GM18499 (cell line): ENCODE results near the gene CLASP1.
"Not testable (repeated sequence)": the region's sequence is repeated elsewhere in the genome, so short reads cannot be mapped to it uniquely, and the experiment has no call there.

Experiments
- ATAC-seq: cut with Tn5 transposase; IDR thresholded peaks from one replicate; pipeline ENCODE4 v1.9.1; 2021; ENCODE audit warnings: moderate number of reproducible peaks; ENCODE audit not compliant: insufficient read depth, unreplicated experiment

Gene CLASP1

DNA sequence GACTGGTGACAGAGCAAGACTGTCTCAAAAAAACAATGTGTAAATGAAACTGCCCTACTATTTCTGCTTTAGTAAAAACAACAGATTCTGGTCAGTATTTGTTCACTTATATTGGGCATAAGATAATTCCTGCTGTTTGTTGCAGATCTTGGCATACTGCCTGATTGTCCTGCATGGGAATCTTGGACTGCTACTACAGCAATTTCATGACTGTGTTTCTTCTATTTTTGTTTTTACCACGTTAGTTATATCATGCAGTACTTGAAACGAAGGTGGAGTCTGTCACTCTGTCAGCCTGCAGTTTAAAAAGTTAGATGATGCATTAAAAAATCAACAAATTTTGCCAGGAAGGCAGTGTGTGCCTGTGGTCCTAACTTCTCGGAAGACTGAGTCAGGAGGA lies 14.2 kb upstream of the CLASP1 start:
- no peak for ATAC-seq

DNA sequence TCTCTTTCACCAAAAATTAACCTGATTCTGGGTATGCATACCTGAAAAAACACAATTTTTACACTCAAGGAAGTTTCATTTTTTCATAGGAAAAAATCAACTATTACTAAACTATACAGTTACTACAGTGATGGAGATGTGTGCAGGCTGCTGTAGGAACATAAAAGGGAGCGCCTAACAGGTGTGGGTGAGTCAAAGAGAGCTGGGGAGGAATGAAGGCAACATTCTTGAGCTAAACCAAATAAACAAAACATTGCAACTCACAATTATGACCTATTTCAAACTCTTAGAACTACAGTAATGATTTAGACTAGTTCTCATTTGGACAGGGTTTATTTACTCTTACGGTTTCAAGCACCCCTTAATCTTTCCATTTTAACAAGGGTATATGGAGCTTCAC lies 13.4 kb upstream of the CLASP1 start:
- ATAC-seq, result no peak

DNA sequence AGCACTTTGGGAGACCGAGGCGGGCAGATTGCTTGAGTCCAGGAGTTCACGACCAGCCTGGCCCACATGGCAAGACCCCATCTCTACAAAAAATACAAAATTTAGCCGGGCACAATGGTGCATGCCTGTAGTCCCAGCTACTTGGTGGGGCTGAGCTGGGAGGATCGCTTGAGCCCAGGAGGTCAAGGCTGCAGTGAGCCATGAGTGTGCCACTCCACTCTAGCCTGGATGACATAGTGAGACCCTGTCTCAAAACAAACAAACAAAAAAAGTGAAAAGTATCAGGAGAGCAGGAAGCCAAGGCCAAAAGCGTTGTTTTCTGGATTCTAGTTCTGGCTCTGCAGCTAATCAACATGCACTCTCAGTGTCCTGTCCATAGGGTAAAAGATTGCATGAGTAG lies 10.7 kb upstream of the CLASP1 start:
- ATAC-seq, result no peak

DNA sequence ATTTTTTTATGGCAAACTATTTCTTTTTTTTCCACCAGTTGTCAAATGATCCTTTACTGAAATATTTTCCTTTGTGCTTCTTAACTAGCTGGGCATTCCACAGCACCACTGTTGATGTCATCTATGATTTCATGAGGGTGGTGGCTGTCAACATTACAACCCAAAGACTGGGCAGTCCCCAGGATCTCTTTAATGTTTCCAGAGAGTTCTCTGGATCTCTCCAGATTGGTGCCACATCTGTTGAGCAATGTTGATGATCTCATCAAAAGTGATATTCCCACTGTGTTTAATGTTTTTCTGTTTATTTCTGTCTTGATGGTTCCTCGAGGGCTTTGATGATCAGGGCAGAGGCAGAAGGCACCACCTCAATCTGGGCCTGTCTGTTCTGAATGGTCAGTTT lies 9.1 kb upstream of the CLASP1 start:
- ATAC-seq, result not testable (repeated sequence)

DNA sequence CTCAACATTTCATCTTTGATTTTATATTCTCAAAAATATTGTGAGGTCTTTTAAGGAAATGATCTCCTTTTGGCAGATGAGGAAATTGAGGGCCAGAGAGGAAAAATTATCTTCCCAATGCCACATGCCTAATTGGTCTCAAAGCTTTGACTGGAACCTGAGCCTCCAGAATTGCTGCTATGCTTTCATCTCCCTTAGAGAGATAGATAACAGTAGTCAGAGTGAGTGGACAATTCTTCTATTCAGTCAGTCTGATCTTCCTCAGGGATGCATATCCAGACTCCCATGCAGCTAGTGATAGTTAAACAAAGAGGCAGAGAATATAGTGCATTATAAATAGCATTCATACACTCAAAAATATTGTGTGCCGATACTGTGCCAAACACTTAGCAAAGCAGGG lies 3.8 kb upstream of the CLASP1 start:
- ATAC-seq, result no peak

DNA sequence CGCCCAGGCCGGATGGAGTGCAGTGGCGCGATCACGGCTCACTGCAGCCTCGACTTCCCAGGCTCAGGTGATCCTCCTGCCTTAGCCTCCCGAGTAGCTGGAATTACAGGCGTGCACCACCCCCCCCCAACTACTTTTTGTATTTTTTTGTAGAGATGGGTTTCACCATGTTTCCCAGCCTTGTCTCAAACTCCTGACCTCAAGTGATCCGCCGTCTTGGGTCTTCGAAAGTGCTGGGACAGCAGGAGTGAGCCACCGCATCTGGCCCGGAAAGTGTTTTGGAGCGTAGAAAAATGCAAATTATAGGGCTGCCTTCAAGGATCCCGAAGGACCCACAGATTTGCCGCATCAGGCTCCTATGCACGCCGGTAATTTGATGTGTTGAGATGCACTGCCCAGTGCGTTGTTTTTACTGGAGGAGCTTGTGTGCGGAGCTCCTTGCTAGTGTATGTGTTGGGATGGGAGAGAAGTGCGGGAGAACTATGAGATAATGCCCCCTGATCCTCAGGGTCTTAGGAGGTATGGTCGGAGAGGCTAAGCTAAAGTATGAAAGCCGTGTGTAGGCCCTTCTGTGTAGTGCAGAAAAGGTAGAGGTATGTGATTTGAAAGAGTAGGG lies 1.2 kb upstream of the CLASP1 start:
- ATAC-seq, result no peak

DNA sequence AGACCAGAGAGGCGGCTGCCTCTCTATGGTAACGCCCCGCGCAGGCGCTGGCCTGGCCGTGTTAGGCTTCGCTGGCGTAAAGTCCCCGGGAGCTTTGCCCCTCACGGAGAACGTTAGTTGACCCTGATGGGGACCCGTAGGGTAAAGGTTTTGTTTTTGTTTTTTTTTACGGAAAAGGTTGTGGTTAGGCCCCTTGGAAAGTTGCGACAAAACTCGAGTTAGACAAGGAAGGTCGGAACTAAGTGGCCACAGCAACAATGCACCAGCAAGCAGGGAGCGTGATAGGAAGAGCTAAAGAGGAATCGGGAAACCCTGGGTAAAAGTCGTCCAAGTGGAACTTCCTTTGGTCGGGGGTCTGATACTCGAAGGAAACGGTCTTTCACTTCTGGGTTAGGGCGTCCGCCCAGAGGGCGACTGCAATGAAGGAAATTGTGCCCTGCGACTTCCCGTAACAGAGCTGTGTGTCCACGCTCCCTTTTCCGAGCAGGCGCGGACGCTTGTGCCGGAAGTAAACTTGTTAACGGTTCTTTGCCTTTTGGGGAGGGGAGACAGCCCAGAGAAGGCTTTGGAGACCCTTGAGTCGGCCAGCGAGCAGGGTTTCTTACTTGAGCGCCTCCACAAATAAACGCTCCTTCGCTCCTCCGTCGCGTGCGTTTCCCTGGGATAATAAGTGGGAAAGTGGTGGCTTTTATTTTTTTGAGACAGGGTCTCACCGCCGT lies 493 bp upstream of the CLASP1 start:
- peak; percentile 76 for ATAC-seq

DNA sequence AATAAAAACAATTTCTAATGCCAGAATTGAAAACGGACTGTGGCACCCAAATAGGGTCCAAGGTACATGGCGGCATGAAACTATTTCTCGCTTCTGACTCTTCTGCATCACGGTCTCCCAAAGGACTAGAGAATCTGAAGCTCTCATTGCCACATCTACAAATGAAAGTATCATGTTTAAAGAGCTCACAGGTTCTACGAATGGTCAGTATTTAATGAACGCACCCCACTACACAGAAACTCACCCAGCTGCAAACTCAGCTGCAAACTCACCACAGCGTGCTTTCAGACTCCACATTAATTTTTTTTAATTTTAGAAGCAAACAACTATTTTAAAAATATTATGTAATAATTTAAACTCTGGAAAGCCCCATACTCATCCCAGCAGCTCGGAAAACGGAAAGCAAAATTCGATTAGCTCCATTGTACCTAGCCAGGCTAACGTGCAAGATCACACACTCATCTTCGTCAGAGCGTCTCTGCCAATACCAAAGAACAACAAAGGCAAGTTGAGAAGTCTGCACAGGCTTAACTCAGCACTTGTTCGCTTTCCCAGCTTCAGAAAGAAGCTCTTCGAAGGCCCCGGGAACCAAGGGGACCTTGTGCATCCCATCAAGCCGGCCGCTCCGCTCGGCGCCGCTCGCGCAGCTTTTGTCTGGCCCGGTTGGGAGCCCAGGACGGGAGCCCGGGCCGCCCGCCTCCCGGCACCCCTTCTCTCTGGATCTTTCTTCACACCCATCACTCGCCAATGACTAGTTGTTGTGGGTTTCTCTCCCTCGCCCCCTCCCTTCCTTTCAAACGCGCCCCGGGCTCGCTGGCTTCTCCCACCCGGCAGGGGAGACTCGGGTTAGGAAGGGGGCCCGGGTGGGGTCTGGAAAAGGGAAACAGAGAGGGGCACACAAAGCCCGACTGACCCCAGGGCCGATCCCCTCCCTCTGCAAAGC lies 785 bp downstream of the CLASP1 start:
- no peak for ATAC-seq

DNA sequence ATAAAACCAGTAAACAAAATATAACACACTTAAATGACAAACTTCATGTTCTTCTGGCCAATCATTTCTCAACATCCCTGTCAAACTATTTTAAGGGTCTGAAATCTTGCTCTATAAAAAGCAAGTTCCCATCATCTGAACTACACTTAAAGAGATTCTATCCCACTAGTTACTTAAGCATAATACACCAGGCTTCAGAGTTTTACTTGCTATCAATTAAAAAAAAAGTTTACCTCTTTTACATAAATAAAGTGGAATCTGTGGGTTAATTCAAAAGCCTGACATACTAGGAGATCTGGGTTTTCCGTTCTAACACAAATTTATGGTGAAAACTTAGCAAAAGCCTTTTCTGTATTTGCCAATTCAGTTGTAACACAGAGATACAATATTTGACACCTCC lies 1.9 kb downstream of the CLASP1 start:
- ATAC-seq, result no peak

DNA sequence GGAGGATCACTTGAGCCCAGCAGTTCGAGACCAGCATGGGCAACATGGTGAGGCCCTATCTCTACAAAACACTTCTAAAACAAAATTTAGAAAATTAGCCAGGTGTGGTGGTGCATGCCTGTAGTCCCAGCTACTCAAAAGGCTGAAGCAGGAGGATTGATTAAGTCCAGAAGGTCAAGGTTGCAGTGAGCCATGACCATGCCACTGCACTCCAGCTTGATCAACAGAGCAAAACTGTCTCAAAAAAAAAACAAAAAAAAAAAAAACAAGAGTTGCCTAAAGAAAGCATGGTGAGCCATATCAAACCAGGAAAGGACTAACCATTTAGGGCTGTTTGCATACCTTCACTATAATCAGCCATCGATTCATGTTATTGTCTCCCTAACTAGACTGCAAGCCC lies 4.5 kb downstream of the CLASP1 start:
- no peak for ATAC-seq

DNA sequence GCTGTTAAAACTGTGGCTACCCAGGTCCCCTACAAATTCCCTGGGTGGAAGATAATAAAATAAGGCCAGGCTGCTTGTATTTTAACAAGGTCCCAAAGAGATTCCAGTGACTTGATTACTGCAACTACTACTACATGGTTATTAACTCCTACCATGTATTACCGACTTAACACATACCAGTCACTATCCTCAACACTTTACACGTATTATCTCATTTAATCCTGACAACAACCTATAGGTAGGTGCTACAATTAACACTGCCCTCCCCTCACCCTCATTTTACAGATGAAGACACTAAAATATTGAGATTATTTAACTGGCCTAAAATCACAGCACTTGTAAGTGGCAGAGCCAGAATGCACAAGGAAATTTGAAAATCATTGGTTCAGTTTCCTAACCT lies 5.4 kb downstream of the CLASP1 start:
- ATAC-seq, result no peak

DNA sequence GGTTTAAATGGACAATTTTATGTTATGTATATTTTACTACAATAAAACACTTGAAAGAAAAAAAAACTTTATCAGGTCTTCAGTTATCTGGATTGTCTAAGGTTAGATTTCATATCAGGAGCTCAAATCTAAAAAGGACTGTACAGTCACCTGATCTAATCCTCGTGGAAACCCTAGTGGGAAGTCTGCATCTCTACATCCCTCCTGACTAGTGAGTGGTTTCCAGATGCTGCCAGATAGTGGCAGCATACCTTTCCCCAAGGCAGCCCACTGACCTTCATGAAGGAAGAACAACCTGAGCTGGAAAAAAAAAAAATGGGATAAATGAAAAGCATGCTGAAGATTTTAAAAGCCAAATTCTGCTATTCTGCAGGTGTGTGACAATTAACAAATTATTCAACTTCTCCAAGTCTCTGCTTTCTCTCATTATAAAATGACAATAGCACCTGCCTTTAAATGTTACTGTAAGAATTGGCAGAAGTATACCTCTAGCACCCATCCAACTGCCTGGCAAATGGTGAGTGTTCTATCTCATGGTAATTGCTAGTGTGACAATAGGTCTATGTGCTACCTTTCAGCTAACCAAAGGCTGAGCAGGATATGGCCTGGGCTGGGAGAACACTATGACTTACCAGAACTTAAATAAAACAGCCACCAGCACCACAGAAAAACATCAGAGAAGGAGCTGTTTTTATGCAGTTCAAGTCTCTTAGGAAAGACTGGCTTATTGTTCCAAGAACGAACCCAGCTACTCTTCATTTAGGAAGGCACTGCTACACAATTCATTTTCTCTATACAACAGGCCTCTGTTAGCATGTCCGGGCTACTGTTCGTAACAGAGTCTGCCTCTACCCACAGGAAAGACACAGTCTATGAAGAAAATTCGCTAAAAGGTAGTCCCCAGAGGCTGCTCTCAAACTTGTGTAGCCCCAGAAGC lies 8.6 kb downstream of the CLASP1 start:
- ATAC-seq, result no peak

DNA sequence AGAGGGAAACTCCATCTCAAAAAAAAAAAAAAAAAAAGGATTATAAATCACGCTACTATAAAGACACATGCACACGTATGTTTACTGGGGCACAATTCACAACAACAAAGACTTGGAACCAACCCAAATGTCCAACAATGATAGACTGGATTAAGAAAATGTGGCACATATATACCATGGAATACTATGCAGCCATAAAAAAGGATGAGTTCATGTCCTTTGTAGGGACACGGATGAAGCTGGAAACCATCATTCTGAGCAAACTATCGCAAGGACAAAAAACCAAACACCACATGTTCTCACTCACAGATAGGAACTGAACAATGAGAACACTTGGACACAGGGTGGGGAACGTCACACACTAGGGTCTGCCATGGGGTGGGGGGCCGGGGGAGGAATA lies 9.4 kb downstream of the CLASP1 start:
- ATAC-seq, result not testable (repeated sequence)

DNA sequence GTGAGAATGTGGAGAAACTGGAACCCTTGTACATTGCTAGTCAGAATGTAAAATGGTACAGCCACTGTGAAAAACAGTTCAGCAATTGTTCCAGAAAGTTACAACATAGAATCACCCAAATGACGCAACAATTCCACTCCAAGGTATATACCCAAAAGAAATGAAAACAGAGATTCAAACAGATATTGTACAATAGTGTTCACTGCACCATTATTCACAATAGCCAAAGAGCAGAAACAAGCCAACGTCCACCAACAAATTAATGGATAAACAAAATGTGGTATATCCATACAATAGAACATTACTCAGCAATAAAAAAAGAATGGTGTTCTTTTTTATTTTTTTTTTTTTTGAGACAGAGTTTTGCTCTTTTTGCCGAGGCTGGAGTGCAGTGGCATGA lies 10.9 kb downstream of the CLASP1 start:
- ATAC-seq, result no peak

DNA sequence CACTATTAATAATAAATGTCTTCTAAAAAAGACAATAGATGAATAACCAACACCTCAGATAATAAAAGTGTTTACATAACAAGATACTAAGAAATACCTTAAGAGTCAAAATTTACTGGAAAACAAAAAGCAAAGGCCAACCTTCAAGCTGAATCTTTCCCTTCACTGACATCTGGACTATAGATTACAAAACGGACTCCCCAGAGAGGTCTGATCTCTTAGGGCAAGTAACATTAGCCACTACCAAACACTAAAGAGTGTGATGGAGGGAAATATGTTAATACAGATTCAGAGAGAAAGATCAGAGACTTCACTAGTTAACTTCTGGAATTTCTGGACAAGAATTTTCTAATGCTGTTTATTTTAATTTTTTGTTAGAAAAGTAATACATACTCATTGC lies 13.9 kb downstream of the CLASP1 start:
- ATAC-seq, result no peak

DNA sequence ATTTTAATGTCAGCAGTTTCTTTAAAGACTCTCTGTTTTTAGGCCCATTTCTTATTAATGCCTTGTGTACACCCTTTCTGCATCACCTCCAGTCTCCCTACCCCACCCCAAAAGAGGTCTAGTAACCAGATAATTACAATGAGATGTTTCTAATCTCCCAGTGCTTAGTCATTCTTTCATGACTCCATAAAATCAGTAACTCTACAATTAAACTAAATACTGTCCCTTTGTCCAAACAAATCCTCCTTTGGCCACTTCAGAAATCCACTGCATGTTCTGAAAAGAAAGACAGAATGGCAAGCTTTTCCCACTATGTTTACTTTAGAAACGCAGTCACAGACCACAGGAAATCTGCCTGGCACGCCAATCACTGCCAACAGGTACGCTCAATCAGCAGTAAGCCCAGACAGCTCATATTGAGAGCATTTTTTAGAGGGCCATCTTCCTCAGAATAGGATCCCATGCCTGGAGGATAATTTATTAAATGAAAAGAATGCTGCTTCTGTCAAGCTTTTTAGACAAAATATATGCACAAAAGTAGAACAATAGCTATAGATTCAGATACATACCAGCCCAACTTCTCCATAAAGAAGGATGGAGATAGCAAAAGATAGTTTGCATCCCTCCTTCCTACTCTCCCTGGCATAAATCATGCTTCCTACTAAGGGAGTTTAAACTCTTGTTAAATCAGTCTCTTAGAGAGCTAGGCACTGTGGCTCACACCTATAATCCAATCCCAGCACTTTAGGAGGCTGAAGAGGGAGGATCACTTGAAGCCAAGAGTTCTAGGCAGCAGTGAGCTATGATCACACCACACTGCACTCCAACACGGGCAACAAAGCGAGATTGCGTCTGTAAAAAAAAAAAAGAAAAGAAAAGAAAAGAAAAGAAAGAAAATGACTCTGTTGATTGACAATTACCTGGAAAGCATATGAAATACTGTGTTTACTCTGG lies 14.6 kb downstream of the CLASP1 start:
- no peak for ATAC-seq

DNA sequence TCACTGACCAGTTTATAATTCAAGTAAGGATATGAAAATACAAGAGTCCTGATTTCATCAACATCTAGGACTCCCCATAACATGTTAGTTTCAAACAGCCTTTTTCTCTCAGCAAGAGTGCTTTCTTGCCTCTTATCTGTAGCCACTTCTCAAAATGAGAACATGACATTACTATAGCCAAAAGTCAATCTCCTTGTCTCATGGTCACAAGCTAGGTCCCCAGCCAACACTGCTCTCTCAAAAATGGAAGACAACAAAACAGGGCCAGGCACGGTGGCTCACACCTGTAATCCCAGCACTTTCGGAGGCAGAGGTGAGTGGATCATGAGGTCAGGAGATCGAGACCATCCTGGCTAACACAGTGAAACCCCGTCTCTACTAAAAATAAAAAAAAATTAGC lies 15.8 kb downstream of the CLASP1 start:
- ATAC-seq, result no peak

DNA sequence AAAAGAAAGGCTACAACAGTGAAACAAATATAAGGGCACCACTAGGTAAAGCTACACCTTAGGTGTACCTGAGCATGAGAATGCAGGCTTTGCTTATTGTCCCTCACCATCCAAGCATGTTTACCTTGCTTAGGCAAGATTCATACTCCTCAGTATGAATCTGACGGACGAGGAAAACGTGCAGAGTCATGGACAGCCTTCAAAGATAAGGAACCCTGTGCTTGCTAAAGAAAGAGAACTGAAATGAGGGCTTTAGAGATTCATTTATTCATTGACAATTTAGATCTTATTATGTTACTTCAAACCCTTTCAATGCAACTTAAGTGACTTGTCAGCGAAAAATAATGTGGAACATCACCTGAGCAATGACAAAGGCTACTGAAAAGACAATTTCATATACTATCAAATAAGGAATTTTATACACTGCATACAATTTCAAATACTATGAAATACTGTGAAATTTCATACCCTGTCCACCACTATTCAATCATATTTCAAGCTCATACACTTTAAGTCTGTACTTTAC lies 21.7 kb downstream of the CLASP1 start:
- no peak for ATAC-seq
